HL-60 (cell line): ENCODE results near the gene WIPF2.
"Not testable (repeated sequence)": the region's sequence is repeated elsewhere in the genome, so short reads cannot be mapped to it uniquely, and the experiment has no call there.

Experiments
- POLR2AphosphoS5 ChIP-seq: IDR thresholded peaks from 2 replicates; pipeline ENCODE4 v1.6.1; 2012; ENCODE audit warnings: low read depth
- SPI1 ChIP-seq: IDR thresholded peaks from 2 replicates; pipeline ENCODE4 v1.6.1; 2012; ENCODE audit warnings: low read depth, mild to moderate bottlenecking, borderline replicate concordance
- TF ChIP-seq, protein P1 (sequence below): IDR thresholded peaks from one replicate; pipeline ENCODE4 v1.5.1; 2011; ENCODE audit warnings: low read length, control low read depth, inconsistent platforms; ENCODE audit not compliant: insufficient read depth
- TF ChIP-seq, protein P2 (sequence below): IDR thresholded peaks from 2 replicates; pipeline ENCODE4 v1.6.1; 2012; ENCODE audit warnings: low read depth; ENCODE audit not compliant: insufficient replicate concordance

DNA sequence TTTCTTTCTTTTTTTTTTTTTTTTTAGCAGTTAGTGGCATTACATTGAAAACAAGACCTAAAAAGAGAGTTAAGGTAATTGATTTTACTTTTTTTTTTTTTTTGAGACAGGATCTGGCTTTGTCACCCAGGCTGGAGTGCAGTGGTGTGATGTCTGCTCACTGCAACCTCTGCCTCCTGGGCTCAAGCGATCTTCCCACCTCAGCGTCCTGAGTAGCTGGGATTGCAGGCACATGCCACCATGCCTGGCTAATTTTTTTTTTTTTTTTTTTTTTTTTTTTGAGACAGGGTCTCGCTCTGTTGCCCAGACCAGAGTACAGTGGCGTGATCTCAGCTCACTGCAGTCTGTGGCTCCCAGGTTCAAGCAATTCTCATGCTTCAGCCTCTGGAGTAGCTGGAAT lies 12.8 kb downstream of the WIPF2 start:
- TF ChIP-seq POLR2AphosphoS5, SPI1: not testable (repeated sequence)
- TF ChIP-seq, protein P1, sequence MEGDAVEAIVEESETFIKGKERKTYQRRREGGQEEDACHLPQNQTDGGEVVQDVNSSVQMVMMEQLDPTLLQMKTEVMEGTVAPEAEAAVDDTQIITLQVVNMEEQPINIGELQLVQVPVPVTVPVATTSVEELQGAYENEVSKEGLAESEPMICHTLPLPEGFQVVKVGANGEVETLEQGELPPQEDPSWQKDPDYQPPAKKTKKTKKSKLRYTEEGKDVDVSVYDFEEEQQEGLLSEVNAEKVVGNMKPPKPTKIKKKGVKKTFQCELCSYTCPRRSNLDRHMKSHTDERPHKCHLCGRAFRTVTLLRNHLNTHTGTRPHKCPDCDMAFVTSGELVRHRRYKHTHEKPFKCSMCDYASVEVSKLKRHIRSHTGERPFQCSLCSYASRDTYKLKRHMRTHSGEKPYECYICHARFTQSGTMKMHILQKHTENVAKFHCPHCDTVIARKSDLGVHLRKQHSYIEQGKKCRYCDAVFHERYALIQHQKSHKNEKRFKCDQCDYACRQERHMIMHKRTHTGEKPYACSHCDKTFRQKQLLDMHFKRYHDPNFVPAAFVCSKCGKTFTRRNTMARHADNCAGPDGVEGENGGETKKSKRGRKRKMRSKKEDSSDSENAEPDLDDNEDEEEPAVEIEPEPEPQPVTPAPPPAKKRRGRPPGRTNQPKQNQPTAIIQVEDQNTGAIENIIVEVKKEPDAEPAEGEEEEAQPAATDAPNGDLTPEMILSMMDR, result not testable (repeated sequence)
- TF ChIP-seq, protein P2, sequence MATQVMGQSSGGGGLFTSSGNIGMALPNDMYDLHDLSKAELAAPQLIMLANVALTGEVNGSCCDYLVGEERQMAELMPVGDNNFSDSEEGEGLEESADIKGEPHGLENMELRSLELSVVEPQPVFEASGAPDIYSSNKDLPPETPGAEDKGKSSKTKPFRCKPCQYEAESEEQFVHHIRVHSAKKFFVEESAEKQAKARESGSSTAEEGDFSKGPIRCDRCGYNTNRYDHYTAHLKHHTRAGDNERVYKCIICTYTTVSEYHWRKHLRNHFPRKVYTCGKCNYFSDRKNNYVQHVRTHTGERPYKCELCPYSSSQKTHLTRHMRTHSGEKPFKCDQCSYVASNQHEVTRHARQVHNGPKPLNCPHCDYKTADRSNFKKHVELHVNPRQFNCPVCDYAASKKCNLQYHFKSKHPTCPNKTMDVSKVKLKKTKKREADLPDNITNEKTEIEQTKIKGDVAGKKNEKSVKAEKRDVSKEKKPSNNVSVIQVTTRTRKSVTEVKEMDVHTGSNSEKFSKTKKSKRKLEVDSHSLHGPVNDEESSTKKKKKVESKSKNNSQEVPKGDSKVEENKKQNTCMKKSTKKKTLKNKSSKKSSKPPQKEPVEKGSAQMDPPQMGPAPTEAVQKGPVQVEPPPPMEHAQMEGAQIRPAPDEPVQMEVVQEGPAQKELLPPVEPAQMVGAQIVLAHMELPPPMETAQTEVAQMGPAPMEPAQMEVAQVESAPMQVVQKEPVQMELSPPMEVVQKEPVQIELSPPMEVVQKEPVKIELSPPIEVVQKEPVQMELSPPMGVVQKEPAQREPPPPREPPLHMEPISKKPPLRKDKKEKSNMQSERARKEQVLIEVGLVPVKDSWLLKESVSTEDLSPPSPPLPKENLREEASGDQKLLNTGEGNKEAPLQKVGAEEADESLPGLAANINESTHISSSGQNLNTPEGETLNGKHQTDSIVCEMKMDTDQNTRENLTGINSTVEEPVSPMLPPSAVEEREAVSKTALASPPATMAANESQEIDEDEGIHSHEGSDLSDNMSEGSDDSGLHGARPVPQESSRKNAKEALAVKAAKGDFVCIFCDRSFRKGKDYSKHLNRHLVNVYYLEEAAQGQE, result not testable (repeated sequence)
